NOMO-1 treated with dmso at 0.1 percent for 144 hours (cell line): ENCODE data around the gene SMIM32.

Experiments
- DNase-seq: peaks from one replicate; lab custom pipeline; 2025; ENCODE audit not compliant: unreplicated experiment; lab: John Stamatoyannopoulos, UW

The SMIM32 gene

DNA sequence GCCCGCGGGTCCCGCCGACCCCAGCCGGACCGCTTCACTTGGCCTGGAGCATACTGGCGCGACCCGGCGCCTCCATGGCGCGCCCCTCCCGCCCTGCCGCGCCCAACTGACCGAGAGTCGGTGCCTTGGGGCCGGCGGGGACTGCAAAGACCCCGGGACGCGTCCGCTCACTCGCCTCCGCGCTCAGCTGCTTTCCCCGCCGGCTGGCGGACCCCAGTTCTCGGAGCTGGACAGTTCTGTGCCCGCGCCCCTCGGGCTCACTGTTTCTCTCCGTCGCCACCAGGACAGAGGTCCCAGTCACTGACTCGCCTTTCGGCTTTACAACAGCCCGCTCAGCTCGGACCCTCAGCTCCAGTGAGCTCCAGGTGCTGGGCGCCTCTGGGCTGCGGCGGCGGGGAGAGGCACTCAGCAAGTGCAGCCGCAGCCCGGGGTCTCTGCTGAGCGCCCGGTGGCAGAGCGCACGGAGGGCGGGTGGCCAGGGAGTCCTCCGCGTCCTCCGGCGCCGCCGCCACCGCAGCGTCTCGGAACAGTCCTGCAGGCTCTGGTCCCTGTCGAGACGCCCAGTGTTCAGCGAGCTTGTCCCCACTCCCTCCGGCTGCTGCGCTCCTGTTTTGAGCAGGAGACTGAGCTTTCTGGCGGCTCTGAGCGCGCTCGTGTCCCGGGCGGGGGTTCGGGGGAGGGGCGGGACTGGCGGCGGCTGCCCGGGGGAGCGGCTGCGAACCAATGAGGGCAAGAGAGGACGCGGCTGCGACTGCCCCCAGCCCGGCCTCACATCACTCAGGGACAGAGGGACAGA lies at the start of gene SMIM32:
Gene SMIM32, minus strand, starts transcription at position 637 of the 796 bp plus-strand sequence. CDS start 638 bp downstream, outside the sequence.
- no peak for DNase-seq

DNA sequence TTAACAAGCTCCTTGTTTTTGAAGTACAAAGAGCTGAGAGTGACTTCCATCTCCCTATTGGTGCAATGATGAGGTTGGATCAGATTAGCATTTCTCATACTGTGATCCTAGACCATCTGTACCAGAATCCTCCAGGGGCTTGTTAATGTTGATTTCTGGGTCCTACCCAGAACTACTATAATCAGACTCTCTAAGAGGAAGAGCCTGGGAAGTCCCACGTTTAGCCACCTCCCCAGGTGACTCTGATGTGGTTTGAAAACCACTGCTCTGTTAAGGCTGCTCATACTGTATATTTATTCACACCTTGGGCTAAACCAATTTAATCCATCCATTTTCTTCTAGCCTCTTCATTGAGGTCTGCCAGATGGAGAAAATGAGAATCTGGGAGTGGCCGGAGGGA lies 49.6 kb upstream of the SMIM32 start:
- DNase-seq, result no peak

DNA sequence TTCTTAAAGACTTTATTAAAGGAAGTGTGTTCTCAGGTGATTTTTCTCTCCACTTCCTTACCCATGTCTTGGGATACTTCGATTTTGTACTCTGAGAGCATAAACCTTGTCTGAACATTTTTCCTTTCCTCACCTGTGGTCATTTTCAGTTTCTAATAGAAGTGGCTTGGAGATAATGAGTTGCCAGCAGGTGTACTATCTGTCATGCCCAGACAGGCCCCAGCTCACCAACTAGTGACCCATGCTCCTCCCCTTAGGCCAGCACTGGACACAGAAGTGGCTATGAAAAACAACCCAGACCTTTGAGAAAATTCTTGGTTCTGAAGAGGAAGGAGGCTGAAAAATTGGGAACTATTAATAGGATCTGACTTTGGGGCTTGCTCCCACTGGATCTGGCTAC lies 49.2 kb upstream of the SMIM32 start:
- DNase-seq, result no peak

DNA sequence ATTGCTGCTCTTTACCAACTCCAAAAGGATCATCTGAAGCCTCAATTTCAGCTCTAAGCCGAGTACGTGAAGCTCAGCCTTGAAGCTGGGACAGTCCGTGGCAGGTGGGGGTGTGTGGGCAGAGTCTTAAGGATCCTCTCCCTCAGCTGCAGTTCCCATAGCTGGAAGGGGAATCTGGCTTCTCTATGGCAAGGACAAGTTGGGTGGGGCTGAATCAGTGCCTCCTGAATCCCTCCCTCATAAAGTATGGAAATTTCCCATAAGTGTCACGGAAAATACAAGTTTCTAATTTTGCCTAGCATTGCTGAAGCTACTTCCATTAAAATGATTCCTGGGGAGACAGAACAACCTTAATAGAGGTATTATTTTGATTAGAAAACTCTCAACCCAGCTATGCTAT lies 47.9 kb upstream of the SMIM32 start:
- no peak for DNase-seq

GRCh38 chr5:136236479-136237083 lies 43.6 kb upstream of the SMIM32 start:
- no peak for DNase-seq

DNA sequence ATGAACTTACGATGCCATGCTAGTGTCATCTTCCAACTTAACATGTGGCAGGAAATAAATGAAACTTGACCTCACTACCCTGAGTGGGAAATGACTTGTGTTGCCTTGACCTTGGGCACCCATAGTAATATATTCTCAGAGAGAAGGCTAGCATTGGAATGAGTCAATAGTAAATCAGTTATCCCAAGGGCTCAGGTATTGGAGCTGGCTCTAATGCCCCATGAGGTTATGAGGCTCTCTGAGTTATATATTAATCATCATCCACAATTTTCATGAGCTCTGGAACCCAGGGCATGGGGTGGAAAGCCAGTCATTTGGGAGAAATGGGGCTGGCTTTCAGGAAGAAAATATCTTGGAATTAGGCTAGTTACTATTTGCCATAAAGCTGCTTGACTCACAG lies 42.4 kb upstream of the SMIM32 start:
- DNase-seq, result no peak

GRCh38 chr5:136232316-136232715 lies 39.4 kb upstream of the SMIM32 start:
- no peak for DNase-seq

DNA sequence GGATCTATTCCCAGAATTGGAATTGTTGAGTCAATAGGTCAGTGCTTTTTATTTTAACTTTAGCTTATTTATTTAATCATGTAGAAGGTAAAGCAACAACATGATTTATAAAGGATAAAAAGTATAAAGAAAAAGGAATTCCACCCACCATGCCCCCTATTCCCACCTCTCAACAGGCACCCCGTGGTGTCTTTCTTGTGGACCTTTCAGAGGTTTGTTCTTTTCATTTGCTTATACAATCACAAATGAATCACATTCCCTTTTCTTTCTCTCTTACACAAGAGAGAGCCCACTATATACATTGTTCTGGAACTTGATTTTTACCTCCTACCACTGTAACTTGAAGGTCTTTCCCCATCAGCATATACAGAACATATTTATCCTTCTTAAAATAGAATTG lies 37.2 kb upstream of the SMIM32 start:
- no peak for DNase-seq

- DNase-seq, result no peak
These were observed 35.3 kb upstream of the SMIM32 start for GRCh38 chr5:136228136-136228757.

GRCh38 chr5:136226401-136226800 lies 33.4 kb upstream of the SMIM32 start:
- DNase-seq, result no peak

GRCh38 chr5:136225796-136226195 lies 32.8 kb upstream of the SMIM32 start:
- no peak for DNase-seq

DNA sequence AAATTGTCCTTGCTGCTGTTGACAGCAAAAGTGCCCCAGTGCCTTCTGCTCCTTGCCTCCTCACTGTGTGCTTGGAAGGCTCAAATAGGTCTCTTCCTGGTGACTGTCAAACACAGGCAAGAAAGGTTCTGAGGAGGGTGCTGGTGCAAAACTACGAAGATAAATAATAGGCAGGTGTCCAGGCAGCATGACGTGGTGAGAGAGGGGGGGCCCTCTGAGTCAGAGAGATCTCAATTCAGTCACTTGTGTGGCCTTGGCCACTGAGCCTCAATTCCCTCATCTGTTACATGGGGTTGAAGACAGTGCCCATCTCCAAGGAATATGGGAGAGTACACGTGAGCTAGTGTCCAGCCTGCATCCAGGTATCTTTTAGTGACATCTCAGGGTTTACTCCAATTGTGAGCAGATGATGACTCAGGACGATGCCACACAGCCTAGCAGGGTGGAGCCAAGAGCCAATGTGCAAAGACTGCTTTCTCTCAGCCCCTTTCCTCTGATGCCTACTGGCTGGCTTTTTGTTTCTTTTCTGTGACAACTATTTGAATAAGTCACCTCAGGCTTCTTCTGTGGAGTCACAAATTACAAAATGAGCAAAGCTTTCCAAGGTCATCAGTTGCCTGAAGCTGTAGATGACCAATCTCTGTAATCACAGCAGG lies 29.7 kb upstream of the SMIM32 start:
- DNase-seq, result no peak

DNA sequence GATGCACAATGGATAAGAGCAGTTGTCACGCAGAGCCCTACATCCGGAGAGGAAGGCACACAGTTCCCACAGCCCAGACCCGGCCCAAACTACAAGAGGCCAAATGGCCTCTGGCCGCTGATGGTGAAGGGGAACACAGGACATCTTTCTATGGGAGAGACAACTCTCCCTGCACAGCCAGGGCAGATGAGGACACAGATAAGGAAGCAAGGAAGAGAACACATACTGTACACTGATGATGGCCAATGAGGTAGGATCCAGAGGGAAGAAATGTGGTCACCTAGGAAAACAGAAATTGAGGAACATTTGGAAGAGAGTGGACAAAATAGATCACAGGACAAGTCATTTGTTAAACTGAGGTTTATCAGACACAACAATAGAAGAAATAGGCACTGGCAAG lies 28.4 kb upstream of the SMIM32 start:
- no peak for DNase-seq

GRCh38 chr5:136216230-136216629 lies 23.3 kb upstream of the SMIM32 start:
- no peak for DNase-seq

DNA sequence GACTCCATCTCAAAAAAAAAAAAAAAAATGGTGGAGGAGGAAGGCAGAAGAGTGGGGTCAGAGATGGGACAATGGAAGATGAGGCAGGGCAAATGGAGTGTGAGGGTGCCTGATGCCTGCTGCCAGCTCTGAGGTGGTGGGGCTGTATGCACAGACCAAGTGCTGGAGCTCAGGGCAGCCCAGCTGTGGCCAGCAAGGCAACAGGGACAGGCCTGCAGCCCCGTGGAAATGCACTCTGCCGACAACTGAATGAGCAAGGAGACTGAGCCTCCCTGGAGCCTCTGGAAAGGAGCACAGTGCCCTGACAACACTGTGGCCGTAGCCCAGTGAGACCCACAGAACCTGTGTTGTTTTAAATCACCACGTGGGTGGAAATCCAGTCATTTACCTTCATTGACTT lies 22.9 kb upstream of the SMIM32 start:
- no peak for DNase-seq

GRCh38 chr5:136213919-136214493 lies 21.0 kb upstream of the SMIM32 start:
- DNase-seq, result no peak

GRCh38 chr5:136212252-136212721 lies 19.3 kb upstream of the SMIM32 start:
- DNase-seq, result no peak

DNA sequence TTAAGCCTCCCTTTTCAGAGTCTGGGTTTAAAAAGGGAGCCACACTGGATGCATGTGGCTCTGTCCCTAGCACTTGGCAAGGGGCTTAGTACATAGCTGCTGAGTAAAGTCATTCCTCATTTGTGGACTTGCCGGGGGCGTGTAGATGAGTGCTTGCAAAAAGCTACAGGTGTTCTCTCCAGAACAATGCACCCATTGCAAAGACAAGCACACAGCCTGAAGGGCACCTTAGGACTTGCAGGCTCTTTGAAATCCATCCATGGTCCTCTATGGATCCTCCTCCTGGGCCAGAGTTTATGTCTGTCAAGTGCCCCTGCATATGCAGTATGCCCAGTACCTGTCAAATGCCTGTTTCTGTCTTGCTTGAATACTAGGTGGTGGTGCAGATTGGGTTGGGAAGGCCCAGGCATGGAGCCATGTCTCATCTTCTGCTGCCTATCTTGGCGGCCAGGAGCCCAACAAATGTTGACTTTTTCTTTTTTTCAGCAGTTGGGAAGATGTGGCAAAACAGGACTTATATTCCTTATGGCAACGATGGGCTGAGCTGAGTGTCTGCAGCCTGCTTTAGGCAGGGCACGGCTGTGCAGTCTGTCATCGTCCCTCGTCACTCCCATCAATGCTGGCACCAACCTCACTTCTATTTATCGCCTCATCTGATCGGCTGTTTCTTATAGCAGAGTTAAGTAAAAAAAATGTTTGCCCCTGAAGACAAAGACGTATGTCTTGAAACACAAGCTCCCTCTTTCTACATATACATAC lies 18.5 kb upstream of the SMIM32 start:
- DNase-seq, result no peak

- DNase-seq, result no peak
These were observed 17.3 kb upstream of the SMIM32 start for GRCh38 chr5:136210259-136210658.

DNA sequence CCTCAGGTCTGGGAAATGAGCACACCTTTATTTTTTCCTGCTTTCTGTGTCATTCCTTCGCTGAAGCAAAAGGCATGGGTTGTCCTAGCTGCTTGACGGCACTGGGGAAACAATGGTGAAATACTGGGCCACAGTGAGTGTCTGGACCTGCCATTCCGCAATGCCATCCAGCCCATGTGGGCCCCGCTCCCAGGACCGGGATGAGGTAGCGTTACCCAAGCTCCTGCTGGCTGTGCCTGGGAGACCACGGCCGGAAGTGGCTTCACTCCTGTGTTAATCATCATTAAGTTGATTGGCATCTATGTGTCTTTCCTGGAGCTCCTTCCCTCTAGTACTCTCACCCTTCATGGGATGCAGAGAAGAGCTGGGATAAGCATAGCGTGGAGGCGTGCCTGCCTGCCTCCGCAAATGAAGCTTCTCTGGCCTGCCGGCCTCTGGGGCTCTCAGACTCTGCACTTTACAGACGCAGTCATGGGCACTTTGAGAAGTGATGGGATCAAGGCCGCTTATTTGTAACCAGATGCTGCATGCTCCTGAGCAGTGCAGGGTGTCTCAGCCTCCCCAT lies 16.5 kb upstream of the SMIM32 start:
- DNase-seq, result no peak
